Coronary artery (tissue), 2 donors: Measurements from ENCODE around the gene LPA.

Experiments
- DNase-seq: peaks from one replicate; pipeline ENCODE4 v3.0.0-alpha.2; 2017; ENCODE audit warnings: low spot score
- H3K27ac ChIP-seq, 2 donors: fragments of 200-600 bp; sonication (generic); one replicate each; pipeline ENCODE4 v1.5.1; 2016 to 2019
- H3K4me3 ChIP-seq: fragments of 200-600 bp; sonication (generic); 2 replicates; pipeline ENCODE4 v1.5.1; 2016; ENCODE audit warnings: mild to moderate bottlenecking, moderate library complexity
- TF ChIP-seq, protein P1 (sequence below): fragments of 200-600 bp; sonication (generic); IDR thresholded peaks from one replicate; pipeline ENCODE4 v1.5.1; 2019; ENCODE audit warnings: antibody characterized with exemption

Gene LPA

DNA sequence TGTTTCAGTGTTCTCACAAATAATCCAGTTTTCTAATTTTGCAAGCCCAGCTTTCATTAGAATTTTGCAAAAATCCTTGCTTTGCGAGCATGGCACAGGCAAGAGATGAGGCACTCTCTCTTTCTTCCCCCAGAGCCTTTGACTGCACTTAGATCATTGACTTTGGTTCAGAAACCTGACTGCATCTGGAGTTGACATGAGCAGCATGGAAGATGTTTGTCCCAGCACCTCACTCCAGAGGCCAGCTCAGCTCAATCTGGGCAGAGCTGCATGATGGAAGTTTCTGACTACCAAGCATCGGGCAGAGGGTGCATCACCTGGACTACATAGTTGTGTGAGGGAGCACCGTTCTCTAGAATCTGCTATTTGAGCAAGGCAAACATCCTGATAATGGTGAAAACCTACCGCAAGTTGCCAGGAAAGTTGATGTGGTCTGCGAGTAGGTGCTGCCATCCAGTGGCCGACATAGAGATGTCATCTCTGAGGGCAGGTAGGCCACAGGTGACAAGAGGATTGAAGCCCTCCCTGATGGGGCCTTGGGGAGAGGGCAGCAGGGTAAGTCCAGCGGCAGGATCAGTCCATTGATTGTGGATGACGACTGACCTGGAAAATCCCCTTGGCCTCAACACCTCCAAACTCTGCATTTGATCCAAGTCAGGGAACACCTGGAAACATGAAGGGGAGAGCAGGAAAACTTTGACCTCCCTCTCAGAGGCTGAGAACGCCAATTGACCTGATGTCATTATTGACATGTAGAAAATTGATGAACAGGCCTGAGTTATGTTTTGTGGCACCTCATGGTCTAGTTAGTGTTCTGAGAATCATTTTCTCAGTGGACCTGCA, 3.8 kb upstream of the LPA start:
- no peak for DNase-seq
- Histone ChIP-seq H3K4me3 (no peak overlapping the region), H3K27ac (no peak overlapping the region)
- TF ChIP-seq, protein P1, sequence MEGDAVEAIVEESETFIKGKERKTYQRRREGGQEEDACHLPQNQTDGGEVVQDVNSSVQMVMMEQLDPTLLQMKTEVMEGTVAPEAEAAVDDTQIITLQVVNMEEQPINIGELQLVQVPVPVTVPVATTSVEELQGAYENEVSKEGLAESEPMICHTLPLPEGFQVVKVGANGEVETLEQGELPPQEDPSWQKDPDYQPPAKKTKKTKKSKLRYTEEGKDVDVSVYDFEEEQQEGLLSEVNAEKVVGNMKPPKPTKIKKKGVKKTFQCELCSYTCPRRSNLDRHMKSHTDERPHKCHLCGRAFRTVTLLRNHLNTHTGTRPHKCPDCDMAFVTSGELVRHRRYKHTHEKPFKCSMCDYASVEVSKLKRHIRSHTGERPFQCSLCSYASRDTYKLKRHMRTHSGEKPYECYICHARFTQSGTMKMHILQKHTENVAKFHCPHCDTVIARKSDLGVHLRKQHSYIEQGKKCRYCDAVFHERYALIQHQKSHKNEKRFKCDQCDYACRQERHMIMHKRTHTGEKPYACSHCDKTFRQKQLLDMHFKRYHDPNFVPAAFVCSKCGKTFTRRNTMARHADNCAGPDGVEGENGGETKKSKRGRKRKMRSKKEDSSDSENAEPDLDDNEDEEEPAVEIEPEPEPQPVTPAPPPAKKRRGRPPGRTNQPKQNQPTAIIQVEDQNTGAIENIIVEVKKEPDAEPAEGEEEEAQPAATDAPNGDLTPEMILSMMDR = no peak

DNA sequence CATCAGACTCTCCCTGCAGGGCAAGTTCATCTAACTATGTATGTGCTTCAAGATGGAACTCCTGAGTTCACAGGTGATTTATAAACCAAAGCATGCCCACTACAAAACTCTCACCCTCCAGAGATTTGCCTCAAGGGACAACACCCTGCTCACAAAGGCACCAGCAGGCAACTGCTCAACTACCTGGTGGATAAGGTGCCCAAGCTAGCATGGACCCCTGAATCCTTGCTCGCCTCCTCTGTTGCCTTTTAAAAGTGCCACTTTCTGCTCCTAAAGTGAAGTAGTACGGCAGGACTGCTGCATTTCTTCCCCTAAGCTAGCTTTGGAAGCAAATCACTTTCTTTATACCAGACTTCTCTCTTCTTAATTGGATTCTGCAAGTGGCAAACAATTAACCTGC, 1.2 kb downstream of the LPA start:
- H3K27ac ChIP-seq = no peak overlapping the region
- no peak overlapping the region for H3K4me3 ChIP-seq
- TF ChIP-seq, protein P1 = no peak
- no peak for DNase-seq

DNA sequence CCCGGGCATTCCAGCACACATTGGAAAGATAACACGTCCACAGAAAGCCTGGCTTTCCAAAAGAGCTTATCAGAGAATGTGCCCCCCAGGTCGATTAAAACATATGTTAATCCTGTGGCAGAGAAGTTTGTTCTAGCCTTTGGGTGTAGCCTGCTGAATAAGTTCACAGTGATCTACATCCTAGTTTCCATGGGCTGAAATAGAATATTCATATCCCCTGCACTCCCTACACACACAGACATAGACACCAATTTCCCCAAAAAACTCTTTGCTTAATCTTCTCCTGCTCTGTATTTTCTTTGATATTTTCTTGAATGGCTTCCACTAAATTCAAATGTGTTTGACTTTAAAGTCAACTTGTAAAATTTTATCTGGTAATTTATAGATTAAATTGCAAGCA, 1.6 kb downstream of the LPA start:
- DNase-seq = no peak
- H3K4me3 ChIP-seq = no peak overlapping the region
- no peak overlapping the region for H3K27ac ChIP-seq
- TF ChIP-seq, protein P1 = no peak

DNA sequence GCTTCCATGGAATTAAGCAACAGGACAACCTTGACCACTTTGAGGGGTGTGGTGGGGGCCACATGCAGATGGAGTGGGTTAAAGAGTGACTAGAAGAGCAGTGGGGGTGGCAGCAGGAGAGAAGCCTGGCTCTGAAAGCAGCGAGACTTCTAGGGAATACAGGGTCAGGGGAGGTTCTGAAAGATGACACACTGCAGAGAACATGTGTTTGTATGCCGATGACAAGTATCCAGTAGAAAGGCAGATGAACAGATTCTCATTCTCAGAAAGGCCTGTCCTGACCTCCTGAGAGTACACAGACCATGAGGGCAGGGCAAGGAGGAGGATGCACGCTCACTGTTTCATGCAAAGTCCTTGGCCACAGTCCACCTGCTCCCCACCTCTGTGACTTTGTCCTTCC, 2.9 kb downstream of the LPA start:
- Histone ChIP-seq H3K27ac (no peak overlapping the region), H3K4me3 (no peak overlapping the region)
- no peak for DNase-seq
- TF ChIP-seq, protein P1 = no peak

DNA sequence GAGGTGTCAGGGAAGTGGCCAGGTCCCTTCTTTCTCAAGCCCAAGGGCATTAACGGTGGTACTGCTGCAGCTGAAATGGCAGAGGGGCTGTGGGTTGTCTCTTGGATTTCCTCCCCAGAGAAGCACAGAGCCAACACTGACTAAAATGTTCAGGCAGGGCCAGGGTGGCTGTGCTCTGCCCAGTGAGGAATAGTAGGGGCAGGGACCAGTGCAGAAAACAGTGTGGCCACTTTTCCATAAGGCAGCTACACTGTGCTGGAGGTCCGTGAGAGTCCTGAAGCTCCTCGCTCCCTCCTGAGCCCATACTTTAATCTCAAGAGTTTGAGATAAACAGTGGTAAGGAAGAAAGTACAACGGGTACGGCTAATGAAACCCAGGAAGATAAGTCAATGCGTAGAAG, 4.5 kb downstream of the LPA start:
- H3K27ac ChIP-seq = no peak overlapping the region
- TF ChIP-seq, protein P1 = no peak

DNA sequence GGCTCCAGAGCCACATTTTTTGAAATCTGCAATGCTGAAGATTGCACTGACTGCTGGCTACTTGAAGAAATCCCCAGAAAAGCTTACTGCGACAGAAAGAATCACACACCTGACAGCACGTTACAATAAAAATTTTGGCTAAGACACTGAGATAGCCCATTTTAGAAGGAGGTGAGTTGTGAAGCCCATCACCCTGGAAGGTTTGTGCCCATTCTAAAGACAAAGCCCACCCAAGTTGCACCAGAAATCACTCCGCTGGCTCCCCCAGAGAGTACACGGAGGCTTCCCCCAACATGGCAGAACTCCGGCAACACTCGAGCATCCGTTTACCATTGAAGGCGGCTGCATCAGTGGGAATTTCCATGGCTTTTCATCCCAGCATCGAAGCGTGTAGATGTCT, 29.4 kb downstream of the LPA start:
- no peak for DNase-seq
- Histone ChIP-seq H3K4me3 (no peak overlapping the region), H3K27ac (no peak overlapping the region)
- TF ChIP-seq, protein P1 = no peak

More for the DNA sequence above, 4.5 kb downstream of the LPA start:
- no peak overlapping the region for H3K4me3 ChIP-seq
- no peak for DNase-seq
